ENCODE results near the gene DPEP3. TPM values are rescaled to one million over a fixed set of nuclear protein-coding genes. Genes with fewer than 3 reads are reported as not detected.
"Not testable (repeated sequence)": the region's sequence is repeated elsewhere in the genome, so short reads cannot be mapped to it uniquely, and the experiment has no call there.

DPEP3 gene
- total RNA-seq, 2 donors from 2014 or later: not detected

DNA sequence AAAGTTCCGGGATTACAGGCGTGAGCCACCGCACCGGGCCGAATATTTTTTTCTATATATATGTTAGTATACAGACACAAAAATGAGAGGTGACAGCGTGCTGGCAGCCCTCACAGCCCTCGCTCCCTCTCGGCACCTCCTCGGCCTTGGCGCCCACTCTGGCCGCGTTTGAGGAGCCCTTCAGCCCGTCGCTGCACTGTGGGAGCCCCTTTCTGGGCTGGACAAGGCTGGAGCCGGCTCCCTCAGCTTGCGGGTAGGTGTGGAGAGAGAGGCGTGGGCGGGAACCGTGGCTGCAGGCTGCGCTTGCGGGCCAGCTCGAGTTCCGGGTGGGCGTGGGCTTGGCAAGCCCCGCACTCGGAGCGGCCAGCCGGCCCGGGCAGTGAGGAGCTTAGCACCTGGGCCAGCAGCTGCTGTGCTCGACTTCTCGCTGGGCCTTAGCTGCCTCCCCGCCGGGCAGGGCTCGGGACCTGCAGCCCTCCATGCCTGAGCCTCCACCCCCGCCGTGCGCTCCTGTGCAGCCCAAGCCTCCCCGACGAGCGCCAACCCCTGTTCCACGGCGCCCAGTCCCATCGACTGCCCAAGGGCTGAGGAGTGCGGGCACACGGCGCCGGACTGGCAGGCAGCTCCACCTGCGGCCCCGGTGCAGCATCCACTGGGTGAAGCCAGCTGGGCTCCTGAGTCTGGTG is 1.9 kb upstream of the DPEP3 start:
- H3K9me3 ChIP-seq: no peaks in the 10 kb centered on the region
- intact Hi-C loops (cut with DNase I): no loop called here
- no peak for TF ChIP-seq CTCF (IDR thresholded peaks at IDR 0.05)
- no peaks in the 10 kb centered on the region for H3K27me3 ChIP-seq
- no peaks in the 10 kb centered on the region for H3K36me3 ChIP-seq
- DNase-seq: no peak
- peaks cover 7% of the 10 kb centered on the region for H3K4me1 ChIP-seq
- H3K27ac ChIP-seq: no peak overlapping the region
- H3K9ac ChIP-seq (ENCODE audit: low read depth in 2 of 2, low read length in 2 of 2): no peak overlapping the region
- no peak overlapping the region for H3K4me3 ChIP-seq

- H3K27me3 ChIP-seq: no peaks in the 10 kb centered on the region
Observed at GRCh38 chr16:67977469-67978227, 2.7 kb downstream of the DPEP3 start.

DNA sequence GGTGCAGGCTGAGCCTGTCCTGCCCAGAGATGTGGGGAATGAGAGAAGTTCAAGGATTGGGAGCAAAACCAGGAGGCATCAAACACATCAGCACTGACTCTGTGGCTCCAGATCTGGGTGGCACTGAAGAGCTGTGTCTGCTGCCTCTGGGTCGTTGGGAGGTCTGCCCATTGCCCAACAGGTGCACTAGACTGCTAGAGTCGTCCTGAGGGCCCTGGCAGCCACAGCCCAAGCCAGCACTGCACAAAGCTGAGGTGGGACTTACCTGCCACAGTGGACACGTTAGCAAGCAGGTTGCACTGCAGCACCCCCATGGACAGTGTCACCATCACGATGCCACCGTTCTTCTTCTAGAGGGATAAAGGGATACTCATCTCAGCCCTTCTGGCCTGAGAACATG is 3.3 kb downstream of the DPEP3 start:
- Histone ChIP-seq H3K36me3 (no peaks in the 10 kb centered on the region), H3K9ac (ENCODE audit: low read depth in 2 of 2, low read length in 2 of 2) (no peak overlapping the region), H3K27me3 (no peaks in the 10 kb centered on the region), H3K27ac (no peak overlapping the region), H3K4me1 (no peaks in the 10 kb centered on the region), H3K4me3 (no peak overlapping the region), H3K9me3 (no peaks in the 10 kb centered on the region)
- no peak for TF ChIP-seq CTCF (IDR thresholded peaks at IDR 0.05)
- DNase-seq: no peak
- intact Hi-C loops (cut with DNase I): no loop called here

More at GRCh38 chr16:67977469-67978227, 2.7 kb downstream of the DPEP3 start:
- Histone ChIP-seq H3K36me3 (no peaks in the 10 kb centered on the region), H3K9me3 (no peaks in the 10 kb centered on the region), H3K9ac (ENCODE audit: low read depth in 2 of 2, low read length in 2 of 2) (no peak overlapping the region), H3K4me3 (no peak overlapping the region), H3K4me1 (no peaks in the 10 kb centered on the region), H3K27ac (no peak overlapping the region)
- no peak for DNase-seq
- intact Hi-C loops (cut with DNase I): no loop called here
- TF ChIP-seq CTCF (IDR thresholded peaks at IDR 0.05): no peak

- DNase-seq: no peak
- Histone ChIP-seq H3K4me1 (no peaks in the 10 kb centered on the region), H3K36me3 (no peaks in the 10 kb centered on the region), H3K27me3 (no peaks in the 10 kb centered on the region), H3K9ac (ENCODE audit: low read depth in 2 of 2, low read length in 2 of 2) (no peak overlapping the region), H3K9me3 (no peaks in the 10 kb centered on the region), H3K4me3 (no peak overlapping the region), H3K27ac (no peak overlapping the region)
- TF ChIP-seq CTCF (IDR thresholded peaks at IDR 0.05): no peak
- intact Hi-C loops (cut with DNase I): no loop called here
Observed at GRCh38 chr16:67976205-67976604, 4.1 kb downstream of the DPEP3 start.

GRCh38 chr16:67975321-67976105 is 4.8 kb downstream of the DPEP3 start:
- peak overlapping the region in 1 of 2 donors; percentile 4 for H3K9ac ChIP-seq (ENCODE audit: low read depth in 2 of 2, low read length in 2 of 2)
- no peak overlapping the region for H3K4me3 ChIP-seq
- no peaks in the 10 kb centered on the region for H3K9me3 ChIP-seq
- no peak for DNase-seq
- no peak for TF ChIP-seq CTCF (IDR thresholded peaks at IDR 0.05)
- H3K36me3 ChIP-seq: no peaks in the 10 kb centered on the region
- H3K27ac ChIP-seq: no peak overlapping the region
- no peaks in the 10 kb centered on the region for H3K27me3 ChIP-seq
- intact Hi-C loops (cut with DNase I): no loop called here
- no peaks in the 10 kb centered on the region for H3K4me1 ChIP-seq

DNA sequence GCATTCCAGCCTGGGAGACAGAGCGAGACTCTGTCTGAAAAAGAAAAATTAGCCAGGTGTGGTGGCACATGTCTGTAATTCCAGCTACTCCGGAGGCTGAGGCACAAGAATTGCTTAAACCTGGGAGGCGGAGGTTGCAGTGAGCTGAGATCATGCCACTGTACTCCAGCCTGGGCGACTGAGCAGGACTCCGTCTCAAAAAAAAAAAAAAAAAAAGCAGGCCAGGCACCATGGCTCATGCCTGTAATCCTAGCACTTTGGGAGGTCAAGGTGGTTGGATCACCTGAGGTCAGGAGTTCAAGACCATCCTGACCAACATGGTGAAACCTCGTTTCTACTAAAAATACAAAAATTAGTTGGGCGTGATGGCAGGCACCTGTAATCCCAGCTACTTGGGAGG is 8.0 kb downstream of the DPEP3 start:
- DNase-seq; H3K27ac ChIP-seq; H3K4me1 ChIP-seq; H3K36me3 ChIP-seq; H3K27me3 ChIP-seq; intact Hi-C loops (cut with DNase I); H3K9ac ChIP-seq (ENCODE audit: low read depth in 2 of 2, low read length in 2 of 2); H3K4me3 ChIP-seq; H3K9me3 ChIP-seq: not testable (repeated sequence)

Measured in colonic mucosa (tissue), 4 donors.